VCaP (cell line): Measurements from ENCODE around the gene ZDHHC6.

Source experiments
- H3K27ac ChIP-seq: fragments of 450-650 bp; 2 replicates; pipeline ENCODE4 v1.5.1; 2017
- TF ChIP-seq, protein P1 (sequence below): fragments of 450-650 bp; conservative IDR thresholded peaks from 2 replicates; pipeline ENCODE4 v1.5.1; 2017; ENCODE audit warnings: mild to moderate bottlenecking, moderate library complexity

The ZDHHC6 gene

DNA sequence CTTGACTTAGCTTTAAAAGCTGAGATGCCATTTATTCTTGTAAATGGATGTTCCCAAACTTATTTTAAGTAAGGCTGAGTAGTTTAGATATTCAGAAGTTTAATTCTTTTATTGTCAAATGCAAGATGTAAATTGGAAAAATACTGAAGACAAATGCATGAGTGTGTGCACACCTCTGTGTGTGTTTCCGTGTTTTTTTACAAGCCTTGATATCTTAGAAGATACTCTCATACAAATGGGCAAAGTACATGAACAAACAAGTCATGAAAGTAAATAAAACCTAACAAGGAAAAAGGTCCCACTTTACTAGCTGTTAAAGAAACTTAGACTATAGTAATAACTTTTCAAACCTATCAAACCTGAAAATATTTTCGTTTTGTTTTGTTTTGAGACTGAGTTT is 43.8 kb downstream of the ZDHHC6 start:
- TF ChIP-seq, protein P1, sequence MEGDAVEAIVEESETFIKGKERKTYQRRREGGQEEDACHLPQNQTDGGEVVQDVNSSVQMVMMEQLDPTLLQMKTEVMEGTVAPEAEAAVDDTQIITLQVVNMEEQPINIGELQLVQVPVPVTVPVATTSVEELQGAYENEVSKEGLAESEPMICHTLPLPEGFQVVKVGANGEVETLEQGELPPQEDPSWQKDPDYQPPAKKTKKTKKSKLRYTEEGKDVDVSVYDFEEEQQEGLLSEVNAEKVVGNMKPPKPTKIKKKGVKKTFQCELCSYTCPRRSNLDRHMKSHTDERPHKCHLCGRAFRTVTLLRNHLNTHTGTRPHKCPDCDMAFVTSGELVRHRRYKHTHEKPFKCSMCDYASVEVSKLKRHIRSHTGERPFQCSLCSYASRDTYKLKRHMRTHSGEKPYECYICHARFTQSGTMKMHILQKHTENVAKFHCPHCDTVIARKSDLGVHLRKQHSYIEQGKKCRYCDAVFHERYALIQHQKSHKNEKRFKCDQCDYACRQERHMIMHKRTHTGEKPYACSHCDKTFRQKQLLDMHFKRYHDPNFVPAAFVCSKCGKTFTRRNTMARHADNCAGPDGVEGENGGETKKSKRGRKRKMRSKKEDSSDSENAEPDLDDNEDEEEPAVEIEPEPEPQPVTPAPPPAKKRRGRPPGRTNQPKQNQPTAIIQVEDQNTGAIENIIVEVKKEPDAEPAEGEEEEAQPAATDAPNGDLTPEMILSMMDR: no peak
- H3K27ac ChIP-seq: peak overlapping the region; percentile 55

DNA sequence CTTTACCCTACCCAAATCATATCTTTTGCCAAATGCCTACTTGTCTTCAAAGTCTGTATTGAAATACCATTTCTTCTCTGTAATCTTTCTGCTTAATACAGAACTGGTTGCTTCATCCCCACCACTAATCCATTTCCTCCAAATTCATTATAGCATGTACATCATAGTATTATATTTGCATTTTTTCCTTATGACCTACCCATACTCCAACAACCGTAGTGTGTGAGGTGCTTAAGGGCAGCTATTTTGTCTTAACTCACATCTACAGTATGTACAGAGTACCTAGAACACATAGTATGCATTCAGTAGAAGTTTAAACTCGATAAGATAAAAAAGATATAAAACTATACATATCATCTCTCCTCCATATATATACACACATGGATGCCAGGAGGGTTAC is 49.1 kb downstream of the ZDHHC6 start:
- peak overlapping the region; percentile 97; the same call in 1 of the 2 replicates for H3K27ac ChIP-seq
- TF ChIP-seq, protein P1: no peak

GRCh38 chr10:112395809-112396530 is 50.7 kb downstream of the ZDHHC6 start:
- TF ChIP-seq, protein P1: no peak
- peak overlapping the region; percentile 97 for H3K27ac ChIP-seq

GRCh38 chr10:112394475-112394875 is 52.2 kb downstream of the ZDHHC6 start:
- TF ChIP-seq, protein P1: no peak
- H3K27ac ChIP-seq: peak overlapping the region; percentile 97

- H3K27ac ChIP-seq: peak overlapping the region; percentile 97
- TF ChIP-seq, protein P1: no peak
Observed at GRCh38 chr10:112393827-112394226, 52.9 kb downstream of the ZDHHC6 start.

DNA sequence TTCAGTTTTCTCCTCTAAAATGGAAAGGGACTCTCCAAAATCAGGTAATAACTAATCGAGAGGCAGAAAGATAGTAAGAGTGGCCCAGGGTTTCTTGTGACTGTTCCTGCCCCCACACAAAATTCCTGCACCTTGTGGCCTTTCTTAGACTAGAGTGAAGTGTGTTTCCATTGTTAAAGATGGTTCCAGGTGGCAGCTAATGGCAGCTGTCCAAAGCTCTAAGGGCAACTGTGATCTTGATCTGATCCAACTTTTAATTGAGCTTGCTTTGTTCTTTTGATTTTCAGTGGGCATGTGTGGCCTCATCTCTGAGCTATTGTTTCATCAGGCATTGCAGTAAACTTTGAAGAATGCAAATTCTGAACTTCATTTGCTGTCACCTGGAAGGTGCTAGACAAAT is 53.4 kb downstream of the ZDHHC6 start:
- peak overlapping the region; percentile 97 for H3K27ac ChIP-seq
- TF ChIP-seq, protein P1: no peak

- TF ChIP-seq, protein P1: no peak
- H3K27ac ChIP-seq: peak overlapping the region; percentile 97
Observed at GRCh38 chr10:112390125-112390703, 56.5 kb downstream of the ZDHHC6 start.
